Prostate gland (tissue), 2 donors: ENCODE data around the gene GALNTL6.

Experiments used
- CTCF ChIP-seq, 4 experiments: fragments of 200-600 bp in 2 of 4; fragments of 450-650 bp in 2 of 4; sonication (generic) in 2 of 4; IDR thresholded peaks; 1 replicate in 3 of 4; 2 replicates in 1 of 4; pipeline ENCODE4 v1.5.1; 2016 to 2019; ENCODE audit warnings: antibody characterized with exemption in 4 of 4, mild to moderate bottlenecking in 2 of 4, moderate library complexity in 2 of 4
- POLR2A ChIP-seq: fragments of 450-650 bp; IDR thresholded peaks from one replicate; pipeline ENCODE4 v1.6.1; 2016; ENCODE audit warnings: antibody characterized with exemption, mild to moderate bottlenecking

- peak in 1 of 4 experiments; percentile 9 for TF ChIP-seq CTCF (IDR thresholded peaks at IDR 0.05)
- TF ChIP-seq POLR2A = no peak
Observed at GRCh38 chr4:172202480-172203076, 389.4 kb downstream of the GALNTL6 start.
